Left ventricle myocardium inferior (tissue), 1 donor: ENCODE results near the gene CRABP1. TPM values are rescaled to one million over a fixed set of nuclear protein-coding genes. Genes with fewer than 3 reads are reported as not detected.
A peak's percentile ranks its signal among the peaks of the same experiment; 100 is the strongest.
"Not testable (repeated sequence)": the region's sequence is repeated elsewhere in the genome, so short reads cannot be mapped to it uniquely, and the experiment has no call there.

Experiments used
- DNase-seq: peaks from one replicate; pipeline ENCODE4 v3.0.0-alpha.2; 2020
- H3K27ac ChIP-seq: fragments of 200-600 bp; replicated peaks from 2 replicates; pipeline ENCODE4 v1.8.0; 2021
- H3K27me3 ChIP-seq: fragments of 200-600 bp; 2 replicates; pipeline ENCODE4 v1.8.0; 2021; ENCODE audit warnings: low read depth
- H3K36me3 ChIP-seq: fragments of 200-600 bp; 2 replicates; pipeline ENCODE4 v1.8.0; 2021
- H3K4me1 ChIP-seq: fragments of 200-600 bp; 2 replicates; pipeline ENCODE4 v1.8.0; 2021
- H3K4me3 ChIP-seq: fragments of 200-600 bp; 2 replicates; pipeline ENCODE4 v1.8.0; 2021; ENCODE audit warnings: mild to moderate bottlenecking, moderate library complexity
- H3K9me3 ChIP-seq: fragments of 200-600 bp; replicated peaks from 2 replicates; pipeline ENCODE4 v1.8.0; 2021
- intact Hi-C: fragments of 100-400 bp; cut with micrococcal nuclease; formaldehyde crosslinking; loops from one replicate; pipeline ENCODE4 v1.11.0; 2022
- total RNA-seq: library from RNA; stranded (reverse); fragmentation: NEBNext Ultra II Directional; extraction: Animal tissue kit (Norgen Biotek cat#: 25700); gene quantifications from one replicate; pipeline ENCODE4 v1.2.1, GENCODE V29; 2021
- TF ChIP-seq, protein P1 (sequence below): fragments of 200-600 bp; IDR thresholded peaks from 2 replicates; pipeline ENCODE4 v1.8.0; 2021; ENCODE audit warnings: antibody characterized with exemption, mild to moderate bottlenecking, borderline replicate concordance
- donor health status: DM: no; HTN: yes; CAD: no; lungs with severe emphysema.

Gene CRABP1
- total RNA-seq, 1 donor from 2014 or later: not detected

DNA sequence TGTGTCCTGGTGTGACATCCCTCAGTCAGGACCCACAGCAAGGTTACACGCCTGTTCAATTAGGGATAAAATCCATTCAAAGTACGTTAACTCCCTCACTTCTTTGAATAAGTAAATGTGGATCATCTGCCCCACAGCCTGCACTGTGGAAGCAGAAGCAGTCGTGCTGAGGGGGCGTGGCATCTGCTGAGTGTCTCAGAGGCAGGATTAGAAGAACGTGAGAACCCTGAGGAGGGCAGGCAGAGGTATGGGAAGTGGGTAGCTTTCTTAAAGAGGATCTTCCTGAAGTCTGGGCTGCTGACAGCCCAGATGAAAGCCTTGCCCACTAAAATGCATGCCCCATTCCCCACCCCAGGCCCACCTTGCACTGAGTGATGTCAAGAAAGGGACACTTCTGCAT is 28.5 kb downstream of the CRABP1 start:
- no peak for DNase-seq
- Histone ChIP-seq H3K4me1 (peaks cover 20% of the 10 kb centered on the region), H3K9me3 (no peaks in the 10 kb centered on the region), H3K4me3 (no peak overlapping the region), H3K27ac (no peak overlapping the region), H3K27me3 (no peaks in the 10 kb centered on the region), H3K36me3 (no peaks in the 10 kb centered on the region)
- intact Hi-C loops: no loop called here
- TF ChIP-seq, protein P1, sequence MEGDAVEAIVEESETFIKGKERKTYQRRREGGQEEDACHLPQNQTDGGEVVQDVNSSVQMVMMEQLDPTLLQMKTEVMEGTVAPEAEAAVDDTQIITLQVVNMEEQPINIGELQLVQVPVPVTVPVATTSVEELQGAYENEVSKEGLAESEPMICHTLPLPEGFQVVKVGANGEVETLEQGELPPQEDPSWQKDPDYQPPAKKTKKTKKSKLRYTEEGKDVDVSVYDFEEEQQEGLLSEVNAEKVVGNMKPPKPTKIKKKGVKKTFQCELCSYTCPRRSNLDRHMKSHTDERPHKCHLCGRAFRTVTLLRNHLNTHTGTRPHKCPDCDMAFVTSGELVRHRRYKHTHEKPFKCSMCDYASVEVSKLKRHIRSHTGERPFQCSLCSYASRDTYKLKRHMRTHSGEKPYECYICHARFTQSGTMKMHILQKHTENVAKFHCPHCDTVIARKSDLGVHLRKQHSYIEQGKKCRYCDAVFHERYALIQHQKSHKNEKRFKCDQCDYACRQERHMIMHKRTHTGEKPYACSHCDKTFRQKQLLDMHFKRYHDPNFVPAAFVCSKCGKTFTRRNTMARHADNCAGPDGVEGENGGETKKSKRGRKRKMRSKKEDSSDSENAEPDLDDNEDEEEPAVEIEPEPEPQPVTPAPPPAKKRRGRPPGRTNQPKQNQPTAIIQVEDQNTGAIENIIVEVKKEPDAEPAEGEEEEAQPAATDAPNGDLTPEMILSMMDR: no peak

DNA sequence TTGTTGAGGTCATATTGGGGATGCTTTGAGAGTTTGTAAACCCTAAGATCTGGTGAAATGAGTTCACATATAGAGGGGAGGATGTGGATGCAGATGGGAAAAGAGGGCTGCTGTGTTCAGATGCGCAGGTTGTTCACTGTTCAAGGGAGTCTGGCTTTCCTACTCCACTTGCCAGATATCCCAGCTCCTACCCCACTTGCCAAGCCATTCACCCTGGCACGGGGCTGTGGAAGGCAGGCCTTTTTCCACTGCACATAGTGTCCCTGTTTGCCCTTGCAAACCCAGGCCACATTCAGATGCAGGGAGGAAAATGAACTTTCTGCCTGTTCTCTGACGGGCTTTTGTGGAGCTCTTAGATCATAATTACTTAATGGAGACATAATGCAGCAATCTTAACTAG is 29.0 kb downstream of the CRABP1 start:
- peak overlapping the region; percentile 72 for H3K27ac ChIP-seq
- H3K9me3 ChIP-seq: no peaks in the 10 kb centered on the region
- intact Hi-C loops: no loop called here
- no peak overlapping the region for H3K4me3 ChIP-seq
- peak; percentile 51 for DNase-seq
- no peaks in the 10 kb centered on the region for H3K36me3 ChIP-seq
- H3K27me3 ChIP-seq: no peaks in the 10 kb centered on the region
- peaks cover 20% of the 10 kb centered on the region for H3K4me1 ChIP-seq
- TF ChIP-seq, protein P1: no peak

DNA sequence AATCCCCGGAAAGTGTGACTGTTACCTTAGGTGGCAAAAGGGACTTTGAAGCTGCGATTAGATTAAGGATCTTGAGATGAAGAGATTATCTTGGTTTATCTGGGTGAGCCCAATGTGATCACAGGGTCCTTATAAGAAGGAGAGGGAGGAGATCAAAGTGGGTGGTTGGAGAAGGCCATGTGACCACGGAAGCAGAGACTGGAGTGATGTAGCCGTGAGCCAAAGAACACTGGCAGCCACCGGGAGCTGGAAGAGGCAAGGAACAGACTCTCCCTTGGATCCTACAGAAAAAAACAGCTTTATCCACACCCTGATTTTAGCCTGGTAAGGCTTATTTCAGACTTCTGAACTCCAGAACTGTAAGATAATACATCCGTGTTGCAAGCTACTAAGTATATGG is 29.9 kb downstream of the CRABP1 start:
- no peaks in the 10 kb centered on the region for H3K27me3 ChIP-seq
- H3K27ac ChIP-seq: peak overlapping the region; percentile 72

DNA sequence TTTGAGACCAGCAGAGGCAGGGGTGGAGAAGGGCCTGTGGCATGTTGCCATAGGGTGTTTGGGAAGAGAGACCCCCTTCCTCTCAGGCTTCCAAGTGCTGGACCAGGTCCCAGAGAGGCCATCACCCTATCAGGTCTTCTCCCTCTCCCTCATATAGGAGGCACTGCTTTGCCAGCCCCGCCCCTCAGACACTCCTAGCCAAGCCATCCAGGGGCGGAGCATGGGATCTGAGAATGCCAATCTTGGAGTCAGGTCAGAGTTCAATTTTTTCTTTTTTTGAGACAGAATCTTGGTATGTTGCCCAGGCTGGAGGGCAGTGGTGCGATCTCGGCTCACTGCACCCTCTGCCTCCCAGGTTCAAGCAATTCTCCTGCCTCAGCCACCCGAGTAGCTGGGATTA is 32.7 kb downstream of the CRABP1 start:
- no peak for DNase-seq
- H3K9me3 ChIP-seq: no peaks in the 10 kb centered on the region
- no peak overlapping the region for H3K27ac ChIP-seq
- TF ChIP-seq, protein P1: no peak
- H3K4me3 ChIP-seq: no peak overlapping the region
- peaks cover 10% of the 10 kb centered on the region for H3K4me1 ChIP-seq
- no peaks in the 10 kb centered on the region for H3K36me3 ChIP-seq
- intact Hi-C loops: no loop called here
- no peaks in the 10 kb centered on the region for H3K27me3 ChIP-seq

More for the DNA sequence above, 29.9 kb downstream of the CRABP1 start:
- H3K4me1 ChIP-seq: peaks cover 20% of the 10 kb centered on the region
- intact Hi-C loops: no loop called here
- H3K4me3 ChIP-seq: no peak overlapping the region
- no peaks in the 10 kb centered on the region for H3K9me3 ChIP-seq
- TF ChIP-seq, protein P1: no peak
- DNase-seq: no peak
- no peaks in the 10 kb centered on the region for H3K36me3 ChIP-seq

DNA sequence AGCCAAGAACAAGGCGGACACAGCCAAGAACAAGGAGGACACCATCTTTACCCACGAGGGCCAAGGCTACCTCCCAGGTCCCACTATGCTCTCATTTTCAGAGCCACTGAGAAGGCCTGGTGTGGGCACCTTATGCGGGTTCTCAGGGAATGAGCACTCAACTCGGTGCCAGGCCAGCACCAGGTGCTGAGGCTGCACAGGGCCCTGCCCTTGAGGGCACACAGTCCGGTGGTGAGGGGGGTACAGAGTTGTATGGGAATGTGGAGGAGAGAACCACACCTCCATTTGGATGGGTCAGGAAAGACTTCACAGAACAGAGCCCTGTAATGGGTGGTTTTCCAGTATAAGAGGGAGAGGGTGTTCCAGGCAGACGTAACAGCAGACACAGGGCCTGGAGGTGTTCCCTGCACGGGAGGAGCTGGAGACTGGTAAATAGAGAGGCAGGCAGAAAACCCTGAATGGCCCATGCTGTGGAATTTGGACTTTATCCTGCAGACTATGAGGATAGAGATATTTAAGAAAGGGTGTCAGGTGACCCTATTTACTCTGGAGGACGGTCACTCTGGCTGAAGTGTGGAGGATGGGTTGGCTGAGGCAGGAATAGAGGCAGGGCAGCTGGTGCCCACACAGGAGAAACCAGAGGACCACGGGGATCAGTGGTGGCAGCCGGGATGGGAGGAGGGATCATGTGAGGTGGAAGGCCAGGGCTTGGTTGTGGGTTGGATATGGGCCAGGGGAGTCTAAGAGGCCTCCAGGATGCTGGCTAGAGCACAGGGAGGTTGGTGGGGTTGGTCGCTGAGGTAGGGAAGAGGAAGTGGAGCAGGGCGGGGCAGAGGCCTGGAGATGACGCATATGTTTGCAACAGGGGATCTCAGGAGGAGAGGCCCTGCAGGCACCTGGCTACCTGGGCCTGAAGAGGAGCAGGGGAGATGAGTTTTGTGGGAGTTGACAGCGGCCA is 34.6 kb downstream of the CRABP1 start:
- TF ChIP-seq, protein P1: no peak
- intact Hi-C loops: no loop called here
- DNase-seq: no peak

DNA sequence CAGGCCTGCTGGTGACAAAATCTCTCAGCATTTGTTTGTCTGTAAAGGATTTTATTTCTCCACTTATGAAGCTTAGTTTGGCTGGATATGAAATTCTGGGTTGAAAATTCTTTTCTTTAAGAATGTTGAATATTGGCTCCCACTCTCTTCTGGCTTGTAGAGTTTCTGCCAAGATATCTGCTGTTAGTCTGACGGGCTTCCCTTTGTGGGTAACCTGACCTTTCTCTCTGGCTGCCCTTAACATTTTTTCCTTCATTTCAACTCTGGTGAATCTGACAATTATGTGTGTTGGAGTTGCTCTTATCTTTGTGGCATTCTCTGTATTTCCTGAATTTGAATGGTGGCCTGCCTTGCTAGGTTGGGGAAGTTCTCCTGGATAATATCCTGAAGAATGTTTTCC is 40.0 kb downstream of the CRABP1 start:
- H3K27ac ChIP-seq, DNase-seq, H3K4me1 ChIP-seq, H3K36me3 ChIP-seq, H3K9me3 ChIP-seq, intact Hi-C loops, H3K4me3 ChIP-seq: not testable (repeated sequence)
- peaks cover 37% of the 10 kb centered on the region for H3K27me3 ChIP-seq

More for the DNA sequence above, 34.6 kb downstream of the CRABP1 start:
- Histone ChIP-seq H3K4me3 (no peak overlapping the region), H3K4me1 (peaks cover 5% of the 10 kb centered on the region), H3K36me3 (no peaks in the 10 kb centered on the region), H3K27ac (no peak overlapping the region), H3K9me3 (no peaks in the 10 kb centered on the region), H3K27me3 (no peaks in the 10 kb centered on the region)
